Thymus (tissue), 14 donors: Measurements from ENCODE around the gene KLF3. TPM values are rescaled to one million over a fixed set of nuclear protein-coding genes. Genes with fewer than 3 reads are reported as not detected.
A peak's percentile ranks its signal among the peaks of the same experiment; 100 is the strongest.

Source experiments
- DNase-seq, 9 donors: peaks; one replicate each; pipeline ENCODE4 v3.0.0-alpha.2; 2013; ENCODE audit warnings: low spot score in 9 of 9, low read depth in 6 of 9, missing footprints in 1 of 9
- H3K27ac ChIP-seq, 2 donors: one replicate each; pipeline ENCODE4 v1.5.1; 2013; ENCODE audit warnings: control low read depth in 1 of 2, low read depth in 1 of 2, low read length in 1 of 2, mild to moderate bottlenecking in 1 of 2, moderate library complexity in 1 of 2
- H3K27me3 ChIP-seq, 2 donors: one replicate each; pipeline ENCODE4 v1.5.1; 2013; ENCODE audit warnings: low read length in 1 of 2; ENCODE audit not compliant: control insufficient read depth in 2 of 2, insufficient read depth in 1 of 2
- H3K36me3 ChIP-seq, 2 donors: one replicate each; pipeline ENCODE4 v1.5.1; 2013; ENCODE audit warnings: low read length in 1 of 2, mild to moderate bottlenecking in 1 of 2, moderate library complexity in 1 of 2; ENCODE audit not compliant: control insufficient read depth in 2 of 2, insufficient read depth in 2 of 2
- H3K4me1 ChIP-seq, 2 donors: one replicate each; pipeline ENCODE4 v1.5.1; 2013; ENCODE audit warnings: low read length in 2 of 2; ENCODE audit not compliant: control insufficient read depth in 2 of 2, insufficient read depth in 2 of 2
- H3K4me3 ChIP-seq, 2 donors: one replicate each; pipeline ENCODE4 v1.5.1; 2013; ENCODE audit warnings: low read length in 2 of 2, control low read depth in 1 of 2, mild to moderate bottlenecking in 1 of 2
- H3K9me3 ChIP-seq, 2 donors: one replicate each; pipeline ENCODE4 v1.5.1; 2013; ENCODE audit warnings: low read length in 1 of 2, mild to moderate bottlenecking in 1 of 2; ENCODE audit not compliant: control insufficient read depth in 2 of 2, insufficient read depth in 1 of 2
- WGBS: extraction: QIAGEN DNeasy Blood & Tissue Kit; methylation state at CpG from one replicate; pipeline ENCODE4 v1.1.7; 2013; 5-methylcytosine and 5-hydroxymethylcytosine counted together
- long read RNA-seq, 10 donors: transcript quantifications; one replicate each; lab custom pipeline, GENCODE V29; 2026
- polyA plus RNA-seq: library from polyadenylated mRNA; stranded (reverse); fragments of 200-250 nt; gene quantifications from one replicate; pipeline ENCODE4 v1.2.3, GENCODE V29; 2013
- total RNA-seq: library from RNA; stranded (reverse); fragments of 120-200 nt; gene quantifications from one replicate; pipeline ENCODE4 v1.2.4, GENCODE V29; 2013
- donor health status: healthy.

KLF3 gene
- total RNA-seq (11.0 TPM), polyA plus RNA-seq (23.8 TPM)
- long read RNA-seq, donor 1, full-length matches to known transcripts, result 1 of 1 reads
- long read RNA-seq, donor 1, partial matches to known transcripts, result 0 of 1 reads
- long read RNA-seq, donor 1, other reads (novel, unspliced or antisense), result 0 of 1 reads
- long read RNA-seq, donor 2, result 0 reads
- long read RNA-seq, donor 3, full-length matches to known transcripts, result 5 of 5 reads
- long read RNA-seq, donor 3, partial matches to known transcripts, result 0 of 5 reads
- long read RNA-seq, donor 3, other reads (novel, unspliced or antisense), result 0 of 5 reads
- long read RNA-seq, donor 4, full-length matches to known transcripts, result 2 of 9 reads
- long read RNA-seq, donor 4, partial matches to known transcripts, result 7 of 9 reads
- long read RNA-seq, donor 4, other reads (novel, unspliced or antisense), result 0 of 9 reads
- long read RNA-seq, donor 5, full-length matches to known transcripts, result 9 of 9 reads
- long read RNA-seq, donor 5, partial matches to known transcripts, result 0 of 9 reads
- long read RNA-seq, donor 5, other reads (novel, unspliced or antisense), result 0 of 9 reads
- long read RNA-seq, donor 6, full-length matches to known transcripts, result 3 of 3 reads
- long read RNA-seq, donor 6, partial matches to known transcripts, result 0 of 3 reads
- long read RNA-seq, donor 6, other reads (novel, unspliced or antisense), result 0 of 3 reads
- long read RNA-seq, donor 7, full-length matches to known transcripts, result 8 of 13 reads
- long read RNA-seq, donor 7, partial matches to known transcripts, result 5 of 13 reads
- long read RNA-seq, donor 7, other reads (novel, unspliced or antisense), result 0 of 13 reads
- long read RNA-seq, donor 8, full-length matches to known transcripts, result 1 of 1 reads
- long read RNA-seq, donor 8, partial matches to known transcripts, result 0 of 1 reads
- long read RNA-seq, donor 8, other reads (novel, unspliced or antisense), result 0 of 1 reads
- long read RNA-seq, donor 9, full-length matches to known transcripts, result 6 of 6 reads
- long read RNA-seq, donor 9, partial matches to known transcripts, result 0 of 6 reads
- long read RNA-seq, donor 9, other reads (novel, unspliced or antisense), result 0 of 6 reads
- long read RNA-seq, donor 10, full-length matches to known transcripts, result 5 of 5 reads
- long read RNA-seq, donor 10, partial matches to known transcripts, result 0 of 5 reads
- long read RNA-seq, donor 10, other reads (novel, unspliced or antisense), result 0 of 5 reads

DNA sequence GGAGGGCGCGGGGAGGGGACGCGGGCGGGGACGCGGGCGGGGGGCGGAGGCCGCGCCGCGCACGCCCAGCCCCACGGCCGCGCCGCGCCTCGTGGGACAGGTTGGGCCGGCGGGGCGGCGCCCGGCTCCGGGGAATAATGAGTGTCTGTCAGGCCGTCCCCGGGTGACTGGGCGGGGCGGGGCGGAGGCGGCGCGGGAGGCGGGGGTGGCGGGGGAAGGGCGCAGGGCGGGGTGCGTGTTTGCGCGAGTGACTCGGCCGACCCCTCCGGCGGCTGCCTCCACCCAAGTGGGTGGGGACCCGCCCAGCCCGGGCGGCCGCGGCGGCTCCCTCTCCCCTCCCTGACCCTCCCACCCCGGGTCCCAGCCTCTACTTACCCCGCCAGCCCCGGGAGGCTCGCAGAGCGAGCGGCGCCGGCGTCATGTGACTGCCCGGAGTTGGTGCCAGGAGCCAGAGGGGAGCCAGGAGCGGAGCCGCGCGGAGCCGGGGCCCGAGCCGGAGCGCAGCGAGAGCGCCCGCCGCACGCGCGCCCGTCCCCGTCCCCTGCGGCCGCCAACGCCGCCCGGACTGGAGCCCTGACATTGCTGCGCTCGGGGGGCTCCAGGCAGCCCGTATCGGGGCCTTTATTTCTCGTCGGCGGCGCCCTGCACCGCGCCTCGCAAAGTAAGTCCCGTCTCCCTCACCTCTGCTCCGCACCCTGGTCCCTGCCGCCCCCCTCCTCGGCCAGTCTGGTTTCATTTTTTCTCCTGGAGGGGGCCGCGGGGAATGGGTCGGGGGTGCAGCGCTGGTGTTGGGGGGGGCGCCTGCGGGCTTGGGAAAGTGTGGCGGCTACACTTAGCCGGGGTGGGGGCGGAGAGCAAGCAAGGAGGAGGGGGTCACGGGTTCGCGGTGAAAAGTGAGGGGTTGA is at the start of gene KLF3:
Gene KLF3, plus strand, starts transcription at position 399 of the 905 bp plus-strand sequence. CDS start 16,427 bp downstream, outside the sequence.
- peak within 1 kb of the TSS; percentile 68 to 93 for H3K4me3 ChIP-seq
- peak within 1 kb of the TSS; percentile 83 to 96 for H3K27ac ChIP-seq
- H3K9me3 ChIP-seq, result peaks cover 0 to 2% of the 10 kb centered on the region in 2 donors
- under 1% methylated on average over 110 of the region's 110 CpGs for WGBS
- peaks cover 15 to 35% of the 10 kb centered on the region in 2 donors for H3K4me1 ChIP-seq
- peaks cover 3 to 18% of the 10 kb centered on the region in 2 donors for H3K27me3 ChIP-seq
- no peaks in the 10 kb centered on the region for H3K36me3 ChIP-seq
- DNase-seq, result peak in 5 of 9 donors; percentile 56 to 83 (median 67)

DNA sequence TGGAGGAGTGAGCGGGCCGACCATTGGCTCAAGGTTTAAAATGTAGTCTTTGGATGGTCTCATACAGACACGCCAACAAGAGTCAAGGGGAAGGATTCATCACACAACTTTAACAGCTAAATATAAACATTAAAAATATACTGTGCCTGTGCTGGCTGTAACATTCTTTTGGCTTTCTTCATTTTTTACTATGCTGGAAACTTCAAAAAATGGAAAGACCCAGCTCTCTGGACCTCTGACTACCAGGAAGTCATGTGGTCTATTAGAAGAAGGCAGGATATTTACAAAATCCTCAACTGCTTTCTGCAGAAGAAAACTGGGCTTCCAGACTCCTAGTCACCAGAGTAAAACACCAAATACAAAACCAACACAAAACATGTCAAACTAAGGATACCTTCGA is 49.8 kb upstream of the KLF3 start:
- no peaks in the 10 kb centered on the region for H3K27me3 ChIP-seq
- no peak overlapping the region for H3K27ac ChIP-seq
- H3K4me1 ChIP-seq, result peaks cover 0 to 14% of the 10 kb centered on the region in 2 donors
- DNase-seq, result no peak
- 96% methylated on average over 4 of the region's 4 CpGs for WGBS
- H3K36me3 ChIP-seq, result no peaks in the 10 kb centered on the region
- H3K4me3 ChIP-seq, result no peak overlapping the region
- no peaks in the 10 kb centered on the region for H3K9me3 ChIP-seq

DNA sequence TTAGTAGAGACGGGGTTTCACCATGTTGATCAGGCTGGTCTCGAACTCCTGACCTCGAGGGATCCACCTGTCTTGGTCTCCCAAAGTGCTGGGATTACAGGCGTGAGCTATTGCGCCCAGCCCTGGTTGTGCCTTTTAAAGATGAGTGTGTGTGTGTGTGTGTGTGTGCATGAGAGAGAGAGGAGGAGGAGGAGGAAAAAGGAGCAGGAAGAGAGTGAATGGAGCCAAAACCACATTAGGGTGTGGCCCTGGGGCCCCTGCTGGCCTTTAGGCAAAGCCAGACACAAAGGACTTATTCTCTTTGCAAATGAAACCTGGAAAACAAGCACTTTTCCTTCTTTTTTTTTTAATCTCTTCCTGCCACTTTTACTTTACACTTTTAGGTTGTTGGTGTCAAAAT is 48.2 kb upstream of the KLF3 start:
- no peak overlapping the region for H3K27ac ChIP-seq
- DNase-seq, result no peak
- H3K4me1 ChIP-seq, result peaks cover 0 to 2% of the 10 kb centered on the region in 2 donors
- WGBS, result 97% methylated on average over 5 of the region's 5 CpGs
- H3K4me3 ChIP-seq, result no peak overlapping the region
- no peaks in the 10 kb centered on the region for H3K27me3 ChIP-seq
- no peaks in the 10 kb centered on the region for H3K9me3 ChIP-seq
- H3K36me3 ChIP-seq, result no peaks in the 10 kb centered on the region

DNA sequence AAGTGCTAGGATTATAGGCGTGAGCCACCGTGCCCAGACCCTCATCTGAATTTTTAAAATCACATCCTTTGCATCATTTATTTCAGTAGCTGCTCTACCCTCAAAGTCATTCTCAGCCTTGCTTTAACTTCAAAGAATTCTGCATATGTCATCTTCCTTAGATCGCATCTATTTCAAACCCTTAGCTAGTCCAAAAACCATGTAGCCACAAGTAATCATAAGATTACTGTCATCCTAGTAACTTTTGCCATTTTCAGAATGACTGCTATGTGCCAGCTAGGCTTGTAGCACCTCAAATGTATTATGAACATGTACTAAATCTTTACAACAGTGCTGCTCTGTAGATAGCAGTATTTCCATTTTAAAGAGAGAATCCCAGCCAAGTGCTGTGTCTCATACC is 45.5 kb upstream of the KLF3 start:
- Histone ChIP-seq H3K27ac (no peak overlapping the region), H3K4me3 (no peak overlapping the region), H3K36me3 (no peaks in the 10 kb centered on the region), H3K9me3 (no peaks in the 10 kb centered on the region), H3K4me1 (no peaks in the 10 kb centered on the region), H3K27me3 (no peaks in the 10 kb centered on the region)
- no peak for DNase-seq
- 97% methylated on average over 3 of the region's 3 CpGs for WGBS

DNA sequence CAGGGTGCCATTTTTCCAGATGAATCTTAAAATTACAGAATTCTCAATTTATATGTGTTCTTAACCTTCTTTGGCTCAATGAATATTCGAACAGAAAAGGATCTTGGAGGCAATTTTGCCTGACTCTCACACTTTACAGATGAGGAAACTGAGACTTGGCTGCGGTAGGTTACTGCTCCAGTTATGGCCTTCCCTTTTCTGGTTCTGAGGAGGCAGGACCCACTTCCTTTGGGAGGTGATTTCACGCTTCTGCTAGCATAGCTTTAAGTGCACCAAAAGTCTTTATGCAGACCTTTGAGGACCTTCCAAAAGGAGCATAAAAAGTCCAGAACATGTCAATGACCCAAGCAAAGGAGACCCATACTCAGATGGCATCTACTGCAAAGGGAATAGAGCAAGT is 44.7 kb upstream of the KLF3 start:
- DNase-seq, result no peak
- Histone ChIP-seq H3K4me3 (no peak overlapping the region), H3K27me3 (no peaks in the 10 kb centered on the region), H3K9me3 (no peaks in the 10 kb centered on the region), H3K36me3 (no peaks in the 10 kb centered on the region), H3K27ac (no peak overlapping the region), H3K4me1 (no peaks in the 10 kb centered on the region)
- WGBS, result 97% methylated on average over 3 of the region's 3 CpGs

DNA sequence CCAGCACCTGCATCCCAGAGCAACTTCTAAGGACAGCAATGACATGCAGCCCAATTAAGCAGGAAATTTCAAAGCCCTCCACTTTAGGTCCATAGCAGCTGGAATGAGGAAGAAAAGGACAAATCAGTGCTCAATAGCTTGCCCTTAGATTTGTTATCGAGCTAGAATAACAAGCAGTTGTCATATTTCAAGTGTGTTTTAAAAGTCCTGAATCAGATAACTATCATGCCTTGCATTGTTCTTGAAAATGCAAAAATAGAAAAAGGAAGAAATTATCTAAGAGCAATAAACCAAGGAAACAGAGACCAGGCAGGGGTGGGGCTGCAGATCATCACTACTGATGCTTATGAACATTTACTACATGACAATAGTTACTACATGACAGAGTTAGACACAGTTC is 43.9 kb upstream of the KLF3 start:
- Histone ChIP-seq H3K27me3 (no peaks in the 10 kb centered on the region), H3K4me1 (peaks cover 0 to 2% of the 10 kb centered on the region in 2 donors), H3K4me3 (no peak overlapping the region), H3K9me3 (no peaks in the 10 kb centered on the region), H3K36me3 (no peaks in the 10 kb centered on the region), H3K27ac (no peak overlapping the region)
- WGBS, result 96% methylated on average over 1 of the region's 1 CpG
- no peak for DNase-seq

DNA sequence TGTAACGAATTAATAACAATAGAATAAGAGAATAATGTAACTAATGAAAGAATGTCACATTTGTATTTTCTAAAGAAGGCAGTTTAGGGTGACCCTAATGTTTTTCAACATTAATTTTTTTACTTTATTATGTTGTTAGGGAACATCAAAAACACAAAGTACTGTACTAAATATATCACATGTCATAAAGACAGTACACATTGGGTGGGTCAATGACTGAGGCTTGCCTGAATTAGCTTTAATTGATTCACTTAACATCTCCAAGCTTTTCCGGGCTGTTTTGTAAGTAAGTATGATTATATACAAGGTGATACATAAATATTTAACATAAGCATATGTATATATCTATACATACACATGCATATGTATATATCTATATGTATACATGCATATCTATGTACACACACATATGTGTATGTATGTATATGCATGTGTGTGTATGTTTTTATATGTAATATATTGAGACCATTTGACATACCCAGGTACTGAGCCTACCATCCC is 43.4 kb upstream of the KLF3 start:
- no peak overlapping the region for H3K4me3 ChIP-seq
- H3K9me3 ChIP-seq, result no peaks in the 10 kb centered on the region
- no peak for DNase-seq
- H3K27me3 ChIP-seq, result no peaks in the 10 kb centered on the region
- H3K27ac ChIP-seq, result no peak overlapping the region
- H3K4me1 ChIP-seq, result peaks cover 0 to 2% of the 10 kb centered on the region in 2 donors
- H3K36me3 ChIP-seq, result no peaks in the 10 kb centered on the region
- WGBS, result 97% methylated on average over 2 of the region's 2 CpGs

DNA sequence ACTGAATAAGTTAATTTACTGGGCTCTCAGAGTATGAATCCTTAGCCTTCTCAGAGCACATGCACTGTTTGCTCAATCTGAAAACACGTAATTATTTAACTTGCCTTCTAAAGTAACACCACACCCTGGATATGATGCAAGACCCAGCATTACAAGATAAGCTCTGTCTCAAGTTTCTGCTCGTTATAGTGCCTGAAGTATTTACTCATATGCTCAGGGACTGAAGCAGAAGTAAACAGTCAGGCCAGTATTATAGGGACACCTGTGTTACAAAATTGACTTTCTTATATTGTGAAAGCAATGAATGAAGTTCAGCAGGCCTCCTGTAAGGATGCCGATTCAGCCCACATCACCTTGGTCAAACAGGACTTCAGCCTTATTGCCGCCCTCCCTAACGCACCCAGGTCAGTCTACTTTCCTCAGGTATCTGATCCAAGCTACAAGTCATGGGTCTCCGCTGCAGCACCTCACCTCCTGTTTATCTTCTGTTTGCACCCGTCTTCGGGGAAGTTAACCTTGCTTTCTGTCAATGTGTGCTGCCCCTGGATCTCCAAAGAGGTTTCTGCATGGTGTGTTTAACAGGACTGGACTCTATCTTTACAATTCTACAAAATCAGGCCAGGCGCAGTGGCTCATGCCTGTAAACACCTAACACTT is 42.8 kb upstream of the KLF3 start:
- Histone ChIP-seq H3K4me3 (no peak overlapping the region), H3K36me3 (no peaks in the 10 kb centered on the region), H3K27ac (no peak overlapping the region), H3K4me1 (peaks cover 0 to 6% of the 10 kb centered on the region in 2 donors), H3K27me3 (no peaks in the 10 kb centered on the region), H3K9me3 (no peaks in the 10 kb centered on the region)
- DNase-seq, result no peak
- WGBS, result 95% methylated on average over 9 of the region's 9 CpGs
